K562 (cell line): Measurements from ENCODE around the gene SLC16A1. TPM values are rescaled to one million over a fixed set of nuclear protein-coding genes. Genes with fewer than 3 reads are reported as not detected.

Experiments used
- ATF1 ChIP-seq, 2 experiments: fragments of 450-650 bp in 1 of 2; IDR thresholded peaks; 2 replicates each; pipeline ENCODE4 v1.6.1; 2016; ENCODE audit warnings: missing compliant biosample characterization in 1 of 2, missing genetic modification characterization in 1 of 2
- BMI1 ChIP-seq: fragments of 150-350 bp; IDR thresholded peaks from 2 replicates; pipeline ENCODE4 v1.6.1; 2014; ENCODE audit warnings: low read length
- CREBBP ChIP-seq: IDR thresholded peaks from one replicate; pipeline ENCODE4 v1.6.1; 2012; ENCODE audit warnings: low read depth, mild to moderate bottlenecking, control low read depth, inconsistent platforms, low read length
- ELK1 ChIP-seq: sonication (generic); formaldehyde crosslinking; IDR thresholded peaks from 2 replicates; pipeline ENCODE4 v1.8.1; 2022; ENCODE audit warnings: missing genetic modification reagents
- EWSR1 ChIP-seq: fragments of 450-650 bp; IDR thresholded peaks from 2 replicates; pipeline ENCODE4 v1.6.1; 2018; ENCODE audit warnings: borderline replicate concordance, mild to moderate bottlenecking, low read depth, moderate library complexity; ENCODE audit not compliant: partially characterized antibody
- FOSL1 ChIP-seq: fragments of 200-800 bp; sonication (Bioruptor generic); conservative IDR thresholded peaks from 2 replicates; pipeline ENCODE4 v1.6.1; 2016; ENCODE audit warnings: missing genetic modification characterization, missing compliant biosample characterization
- GABPB1 ChIP-seq: sonication (generic); formaldehyde crosslinking; IDR thresholded peaks from 2 replicates; pipeline ENCODE4 v1.8.0; 2022; ENCODE audit warnings: mild to moderate bottlenecking, missing genetic modification reagents
- MBD2 ChIP-seq: sonication (generic); IDR thresholded peaks from 2 replicates; pipeline ENCODE4 v1.6.1; 2016; ENCODE audit warnings: low read depth, borderline replicate concordance
- MEF2A ChIP-seq: IDR thresholded peaks from 2 replicates; pipeline ENCODE4 v1.6.1; 2011; ENCODE audit warnings: low read depth, mild to moderate bottlenecking, low read length, moderate library complexity; ENCODE audit not compliant: control insufficient read depth
- OTX1 ChIP-seq: fragments of 450-650 bp; formaldehyde crosslinking; IDR thresholded peaks from 2 replicates; pipeline ENCODE4 v1.4.0; 2022; ENCODE audit warnings: mild to moderate bottlenecking
- POLR2H ChIP-seq: IDR thresholded peaks from 2 replicates; pipeline ENCODE4 v1.6.1; 2016; ENCODE audit warnings: missing genetic modification characterization, low read depth, mild to moderate bottlenecking, control low read depth, missing compliant biosample characterization, moderate library complexity
- PTBP1 ChIP-seq: fragments of 200-400 bp; formaldehyde crosslinking; IDR thresholded peaks from 2 replicates; pipeline ENCODE4 v1.6.1; 2017; ENCODE audit warnings: low read depth, low read length
- SAP30 ChIP-seq: fragments of 200-600 bp; sonication (generic); IDR thresholded peaks from 2 replicates; pipeline ENCODE4 v1.6.1; 2012; ENCODE audit warnings: borderline replicate concordance, low read depth, mild to moderate bottlenecking, moderate library complexity, low read length, control low read depth, inconsistent platforms; ENCODE audit not compliant: insufficient read depth, poor library complexity, severe bottlenecking
- SIRT6 ChIP-seq: IDR thresholded peaks from one replicate; pipeline ENCODE4 v1.6.1; 2012; ENCODE audit warnings: low read depth, mild to moderate bottlenecking, control low read depth, inconsistent platforms, low read length, moderate library complexity
- SNRNP70 ChIP-seq: fragments of 200-400 bp; formaldehyde crosslinking; optimal IDR thresholded peaks from 2 replicates; pipeline ENCODE3; 2017; ENCODE audit warnings: low read depth, low read length
- UBTF ChIP-seq, 2 experiments: IDR thresholded peaks; 2 replicates each; pipeline ENCODE4 v1.6.1; 2012; ENCODE audit warnings: improper control_type of control experiment in 2 of 2, low read depth in 2 of 2, low read length in 2 of 2, borderline replicate concordance in 1 of 2
- ZBTB49 ChIP-seq: sonication (generic); formaldehyde crosslinking; IDR thresholded peaks from 2 replicates; pipeline ENCODE4 v1.8.0; 2022; ENCODE audit warnings: missing genetic modification reagents, mild to moderate bottlenecking, borderline replicate concordance
- ZNF584 ChIP-seq: fragments of 200-800 bp; sonication (Bioruptor generic); IDR thresholded peaks from 2 replicates; pipeline ENCODE4 v1.6.1; 2016; ENCODE audit warnings: low read depth, mild to moderate bottlenecking, missing genetic modification characterization, missing compliant biosample characterization
- ZNF785 ChIP-seq: fragments of 250-450 bp; sonication (Bioruptor Pico); IDR thresholded peaks from 2 replicates; pipeline ENCODE4 v1.4.0; 2020; ENCODE audit warnings: mild to moderate bottlenecking
- ZNF79 ChIP-seq: fragments of 250-450 bp; sonication (Bioruptor Pico); IDR thresholded peaks from 2 replicates; pipeline ENCODE4 v1.4.0; 2020; ENCODE audit warnings: low read depth, mild to moderate bottlenecking, moderate library complexity
- ZSCAN32 ChIP-seq: fragments of 450-650 bp; formaldehyde crosslinking; IDR thresholded peaks from 2 replicates; pipeline ENCODE4 v1.4.0; 2020; ENCODE audit warnings: mild to moderate bottlenecking, moderate library complexity
- polyA plus RNA-seq, 8 experiments: library from polyadenylated mRNA; depleted of rRNA in 4 of 8; stranded (reverse) in 5 of 8; unstranded in 3 of 8; fragments of >200 nt; fragmentation: Nextera tagmentation in 2 of 8; fragmentation: Illumina TruSeq in 1 of 8; extraction: Ambion mirVana in 2 of 8; extraction: Trizol in 1 of 8; gene quantifications; 2 replicates each; pipeline versions ENCODE4 v1.2.1 to v1.2.3, GENCODE V29; 2011 to 2014; ENCODE audit warnings: inconsistent platforms in 1 of 8, missing spikeins in 1 of 8
- total RNA-seq, 7 experiments: library from RNA; depleted of rRNA in 6 of 7; stranded (reverse); fragments of >200 nt in 6 of 7; fragmentation: Illumina TruSeq in 2 of 7; extraction: Trizol in 2 of 7; gene quantifications; 2 replicates each; pipeline versions ENCODE4 v1.2.1 to v1.2.3, GENCODE V29; 2011 to 2021; ENCODE audit warnings: low replicate concordance in 1 of 7

Gene SLC16A1
- total and polyA plus RNA-seq, 9 of the 15 experiments (the other 6 are each of a cell fraction or from before 2014, with no cell fraction given), result 73.1 to 244 (median 117) TPM

GRCh38 chr1:112954945-112955772 is 837 bp downstream of the SLC16A1 start (continued):
- TF ChIP-seq UBTF (IDR thresholded peaks at IDR 0.05; ENCODE audit: borderline replicate concordance in 1 of 2, low read depth in 2 of 2, low read length in 2 of 2), result peak in 1 of 2 experiments; percentile 93; a peak in 2 of 4 replicates
- no peak for TF ChIP-seq ELK1 (CRISPR knock-in tag)
- TF ChIP-seq BMI1, result no peak
- TF ChIP-seq SNRNP70, result no peak
- no peak for TF ChIP-seq ZNF584 (CRISPR knock-in tag)
- TF ChIP-seq MBD2, result 0 out of 2 replicates have a peak, but pooled peaks have one; percentile 10
- no peak for TF ChIP-seq ZNF79 (CRISPR knock-in tag)
- TF ChIP-seq MEF2A, result no peak
- no peak; the same call in 1 of the 2 replicates for TF ChIP-seq FOSL1 (tag)
- no peak for TF ChIP-seq EWSR1
- TF ChIP-seq POLR2H (tag), result no peak; the same call in none of the 2 replicates
- peak; percentile 56 for TF ChIP-seq SAP30
- no peak for TF ChIP-seq CREBBP
- 0 out of 2 replicates have a peak, but pooled peaks have one; percentile 16 for TF ChIP-seq PTBP1
- no peak for TF ChIP-seq ZNF785
- TF ChIP-seq ZSCAN32 (CRISPR knock-in tag), result no peak
- TF ChIP-seq SIRT6, result no peak
- no peak for TF ChIP-seq GABPB1 (CRISPR knock-in tag)
- TF ChIP-seq ZBTB49 (CRISPR knock-in tag), result peak; percentile 39; the same call in 1 of the 2 replicates
- no peak for TF ChIP-seq OTX1 (CRISPR knock-in tag)
- TF ChIP-seq ATF1 (CRISPR knock-in tag; IDR thresholded peaks at IDR 0.05), result no peak
- TF ChIP-seq ATF1 (tag; IDR thresholded peaks at IDR 0.05), result no peak
